Measurements from ENCODE around the gene NAALADL2. TPM values are rescaled to one million over a fixed set of nuclear protein-coding genes. Genes with fewer than 3 reads are reported as not detected.

The NAALADL2 gene
- total and polyA plus RNA-seq, 2 of the 8 experiments (the other 6 are each of a cell fraction or from before 2014, with no cell fraction given): 0.12 to 0.22 TPM

DNA sequence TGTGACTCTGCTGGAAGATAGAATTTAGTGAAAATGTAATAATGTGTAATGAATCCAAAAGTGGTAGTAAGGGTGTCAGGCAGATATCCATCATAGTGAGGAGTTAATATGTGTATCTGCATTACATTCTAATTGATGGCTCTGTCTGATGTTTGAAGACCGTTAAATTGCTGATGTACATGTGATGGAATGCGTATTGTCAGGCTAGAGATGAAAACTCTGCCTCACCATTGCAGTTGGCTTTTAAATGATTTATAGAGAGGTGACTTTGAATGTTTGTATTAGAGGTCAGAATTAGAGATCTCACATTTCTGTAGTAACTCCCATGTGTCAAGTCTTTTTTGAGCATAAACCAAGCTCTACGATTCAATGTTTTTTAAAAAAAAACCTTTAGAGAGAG lies 234.6 kb downstream of the NAALADL2 start:
- no peak overlapping the region for H3K27ac ChIP-seq (ENCODE audit: low read depth, low read length)
- H3K9ac ChIP-seq (replicated peaks in 1 of 4; ENCODE audit: extremely low read depth in 1 of 4, low read depth in 3 of 4, low read length in 3 of 4): no peak overlapping the region
- WGBS, 2 experiments (ENCODE audit: extremely low coverage in 1 of 2, insufficient coverage in 1 of 2, insufficient read length in 1 of 2, insufficient replicate concordance in 2 of 2, low coverage in 1 of 2, low lambda C conversion rate in 2 of 2, missing lambda C conversion rate in 1 of 2): 93% methylated on average over 3 of the region's 3 CpGs; no CpG with 5 or more reads in 1 of the 2 experiments
- no peaks in the 10 kb centered on the region for H3K79me1 ChIP-seq (ENCODE audit: low read depth, low read length)
- no peak overlapping the region for H2BK15ac ChIP-seq (ENCODE audit: low read length)
- H3K9me3 ChIP-seq (ENCODE audit: insufficient read depth in 2 of 2, low read depth in 1 of 2, low read length in 1 of 2): no peaks in the 10 kb centered on the region
- no peak overlapping the region for H2BK20ac ChIP-seq (ENCODE audit: low read length)
- no peak overlapping the region for H2BK120ac ChIP-seq (replicated peaks; ENCODE audit: low read depth, low read length)
- POLR2A ChIA-PET (ENCODE audit: partially characterized antibody): no interaction called here
- H4K8ac ChIP-seq (ENCODE audit: extremely low read depth, insufficient read depth, low read length): no peak overlapping the region
- no peak overlapping the region for H2AFZ ChIP-seq (ENCODE audit: low read length)
- no peaks in the 10 kb centered on the region for H3K36me3 ChIP-seq (ENCODE audit: control insufficient read depth in 2 of 4, insufficient read depth in 4 of 4, low read length in 3 of 4)
- H3K23me2 ChIP-seq (ENCODE audit: low read depth, low read length): no peaks in the 10 kb centered on the region; the same call in 1 of the 2 replicates
- H3K18ac ChIP-seq (ENCODE audit: extremely low read depth, low read length): no peak overlapping the region
- H3K23ac ChIP-seq (ENCODE audit: insufficient read length): no peak overlapping the region
- H3K4me1 ChIP-seq (replicated peaks in 1 of 4; ENCODE audit: control insufficient read depth in 3 of 4, insufficient read depth in 4 of 4, low read length in 3 of 4): no peaks in the 10 kb centered on the region
- no peak overlapping the region for H3K14ac ChIP-seq (ENCODE audit: insufficient read length)
- no peak overlapping the region for H3K4ac ChIP-seq (replicated peaks; ENCODE audit: insufficient read length, low read depth, low read length)
- H2BK5ac ChIP-seq (ENCODE audit: low read depth, low read length): no peak overlapping the region
- no peaks in the 10 kb centered on the region for H4K20me1 ChIP-seq (replicated peaks in 1 of 2; ENCODE audit: control insufficient read depth in 1 of 2, insufficient read depth in 2 of 2, low read length in 2 of 2)
- H2BK12ac ChIP-seq (ENCODE audit: low read depth, low read length): no peak overlapping the region
- no peak overlapping the region for H3K56ac ChIP-seq (replicated peaks; ENCODE audit: insufficient read length, low read depth, low read length)
- FAIRE-seq (no peak), DNase-seq (ENCODE audit: low read depth in 1 of 2, low spot score in 2 of 2) (no peak)
- H3K4me2 ChIP-seq (ENCODE audit: insufficient read depth in 1 of 2, low read depth in 2 of 2, low read length in 2 of 2): no peak overlapping the region
- H3K27me3 ChIP-seq (replicated peaks in 1 of 4; ENCODE audit: control insufficient read depth in 3 of 4, extremely low read depth in 1 of 4, insufficient read depth in 3 of 4, low read length in 3 of 4): no peaks in the 10 kb centered on the region
- no peaks in the 10 kb centered on the region for H3K79me2 ChIP-seq (ENCODE audit: control insufficient read depth in 1 of 2, insufficient read depth in 2 of 2, low read length in 2 of 2)
- TF ChIP-seq TEAD4 (IDR thresholded peaks at IDR 0.05; ENCODE audit: low read depth, low read length): no peak
- no peak for TF ChIP-seq TAF1 (IDR thresholded peaks at IDR 0.05; ENCODE audit: low read depth, low read length)
- H3K4me3 ChIP-seq (ENCODE audit: extremely low read depth in 1 of 4, insufficient read depth in 2 of 4, low read depth in 3 of 4, low read length in 4 of 4): no peak overlapping the region
- H4K5ac ChIP-seq (ENCODE audit: insufficient read length, low read depth, low read length): no peak overlapping the region
- CTCF ChIA-PET (ENCODE audit: partially characterized antibody): no interaction called here
- H2AK5ac ChIP-seq (ENCODE audit: low read depth, low read length): no peak overlapping the region
- H4K91ac ChIP-seq (replicated peaks; ENCODE audit: insufficient read length, low read length): no peak overlapping the region
